GM18951 (cell line): ENCODE results near the gene SATB2.

ENCODE experiments used
- POLR2A ChIP-seq: IDR thresholded peaks from 4 replicates; pipeline ENCODE4 v1.6.1; 2011; ENCODE audit warnings: mild to moderate bottlenecking; ENCODE audit not compliant: insufficient read length, insufficient read depth; ENCODE audit errors: extremely low read depth
- in situ Hi-C: fragments of 300-500 bp; cut with MboI; formaldehyde crosslinking; loops from one replicate; pipeline ENCODE4 v1.12.0; 2022; ENCODE audit warnings: low sequenced_read_pairs, mixed read lengths, inconsistent platforms; ENCODE audit not compliant: unreplicated experiment

Gene SATB2

DNA sequence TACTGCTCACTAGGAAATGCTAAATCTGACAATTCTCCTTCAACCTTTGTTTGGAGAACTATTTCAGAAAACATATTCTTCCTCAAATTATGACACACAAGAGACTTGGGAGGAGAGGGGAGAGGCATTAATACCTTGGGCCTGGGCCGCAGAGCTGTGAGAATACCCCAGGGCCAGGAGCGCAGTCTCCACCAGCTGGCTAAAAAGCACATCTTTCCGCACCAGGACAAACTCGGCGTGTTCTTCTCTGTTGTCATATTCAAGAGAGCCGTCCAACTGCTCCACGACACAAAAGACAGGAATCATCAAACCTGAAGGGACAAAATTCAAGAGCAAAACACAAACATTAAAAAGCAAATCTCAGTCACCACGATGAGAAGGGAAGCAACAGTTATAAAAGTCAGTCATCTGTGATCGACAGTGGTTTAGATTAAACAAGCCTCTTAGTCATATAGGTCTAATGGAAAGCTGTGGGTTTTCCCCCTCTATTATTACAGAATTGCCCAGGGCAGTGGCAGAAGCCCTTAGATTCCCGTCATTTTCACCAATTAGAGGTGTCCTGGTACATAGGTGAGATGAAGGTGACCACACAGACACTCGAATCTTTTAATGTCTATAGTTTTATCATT is 24.4 kb downstream of the SATB2 start:
- TF ChIP-seq POLR2A, result no peak
- in situ Hi-C loops, result no loop called here

DNA sequence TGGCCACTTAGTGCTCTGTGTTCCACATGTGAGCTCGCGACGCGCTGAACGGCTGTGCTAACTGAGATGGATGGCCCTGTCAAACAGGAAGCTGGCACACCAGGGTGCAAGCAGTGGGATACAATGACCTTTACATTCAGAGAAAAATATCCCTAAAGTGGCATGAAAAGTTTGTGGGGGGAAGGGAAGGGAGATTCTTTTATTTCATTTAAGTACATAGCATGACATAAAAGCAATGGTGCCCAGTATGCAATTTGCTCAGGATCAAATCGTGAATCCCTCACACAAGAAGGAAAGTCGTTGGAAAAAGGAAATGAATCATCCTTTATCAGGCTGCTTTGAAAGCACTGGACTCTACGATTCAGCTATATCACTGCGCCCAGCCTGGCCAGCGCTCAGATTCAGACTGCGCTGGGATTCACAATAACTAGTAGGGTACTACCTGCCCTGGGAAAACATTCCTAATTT is 26.0 kb downstream of the SATB2 start:
- no peak for TF ChIP-seq POLR2A
- in situ Hi-C loops, result no loop called here

DNA sequence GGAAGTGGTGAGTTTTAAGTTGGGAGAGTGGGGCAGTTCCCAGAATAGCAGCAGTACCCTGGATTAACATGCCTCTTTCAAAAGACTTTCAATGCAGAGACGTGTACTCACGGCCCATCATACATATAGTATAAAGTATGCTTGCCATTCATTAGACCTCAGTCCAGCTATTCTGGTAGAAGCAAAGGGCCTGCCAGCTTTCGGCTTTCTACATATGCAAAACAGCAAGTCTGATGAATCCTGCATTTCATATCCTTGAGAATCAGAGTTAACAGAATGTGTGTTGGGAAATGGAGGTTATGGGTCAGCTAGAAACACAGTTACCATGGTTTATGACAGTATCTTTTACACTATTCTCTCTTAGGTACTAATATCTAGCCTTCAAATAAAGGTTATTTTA is 27.5 kb downstream of the SATB2 start:
- in situ Hi-C loops, result no loop called here
- no peak for TF ChIP-seq POLR2A

DNA sequence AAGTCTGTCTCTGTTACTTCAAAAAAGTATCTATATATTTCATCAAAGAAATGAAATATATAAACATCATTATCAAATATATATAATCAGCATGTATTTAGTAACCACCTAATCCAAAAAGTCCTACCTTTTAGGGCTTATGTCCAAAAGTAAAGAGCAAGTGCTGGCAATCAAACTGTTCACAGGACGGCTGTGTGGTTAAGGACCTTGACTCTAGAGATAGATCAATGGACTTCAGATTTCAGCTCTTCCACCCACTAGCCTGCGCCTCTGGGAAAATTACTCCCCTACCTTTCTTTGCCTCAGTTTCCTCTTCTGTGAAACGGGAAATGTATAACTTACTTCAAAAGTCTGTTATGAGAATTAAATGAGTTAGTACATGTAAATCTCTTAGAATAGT is 29.4 kb downstream of the SATB2 start:
- in situ Hi-C loops, result no loop called here
- no peak for TF ChIP-seq POLR2A

DNA sequence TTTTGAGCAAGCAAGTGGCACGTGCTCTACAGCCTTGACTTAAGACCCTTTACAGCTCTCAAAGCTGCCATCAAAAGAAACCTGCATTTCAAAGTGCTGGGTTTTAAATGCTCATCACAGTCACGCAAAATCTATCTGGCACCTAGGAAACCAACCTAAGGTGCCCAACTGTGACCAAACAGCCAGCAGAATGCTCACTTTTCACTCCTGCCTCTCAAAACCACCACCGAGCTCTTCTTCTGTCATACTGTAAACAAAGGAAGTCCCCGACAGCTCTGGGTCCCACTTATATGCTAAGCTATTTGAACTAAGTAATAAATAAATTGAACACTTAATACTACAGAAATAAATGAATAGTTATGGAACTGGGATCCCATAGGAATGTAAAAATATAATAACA is 33.6 kb downstream of the SATB2 start:
- no peak for TF ChIP-seq POLR2A
- in situ Hi-C loops, result no loop called here

DNA sequence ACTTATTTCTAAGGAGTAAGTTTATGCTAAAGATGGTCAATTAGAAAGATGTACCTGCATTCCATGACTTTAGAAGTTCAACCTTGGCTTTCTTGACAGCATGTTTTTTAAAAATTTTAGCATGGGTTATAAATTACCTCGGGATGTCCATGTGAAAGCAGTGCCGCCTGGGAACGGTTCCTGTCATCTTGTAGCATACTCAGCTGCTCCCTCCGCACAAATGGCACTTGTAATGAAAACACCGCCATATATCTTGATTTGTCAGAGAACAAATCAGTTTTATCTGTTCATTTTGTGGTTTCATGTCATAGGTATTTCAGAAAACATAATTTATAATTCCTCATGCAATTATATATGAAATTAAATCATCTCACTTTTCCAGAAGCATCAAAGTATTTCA is 38.3 kb downstream of the SATB2 start:
- no peak for TF ChIP-seq POLR2A
- in situ Hi-C loops, result no loop called here

DNA sequence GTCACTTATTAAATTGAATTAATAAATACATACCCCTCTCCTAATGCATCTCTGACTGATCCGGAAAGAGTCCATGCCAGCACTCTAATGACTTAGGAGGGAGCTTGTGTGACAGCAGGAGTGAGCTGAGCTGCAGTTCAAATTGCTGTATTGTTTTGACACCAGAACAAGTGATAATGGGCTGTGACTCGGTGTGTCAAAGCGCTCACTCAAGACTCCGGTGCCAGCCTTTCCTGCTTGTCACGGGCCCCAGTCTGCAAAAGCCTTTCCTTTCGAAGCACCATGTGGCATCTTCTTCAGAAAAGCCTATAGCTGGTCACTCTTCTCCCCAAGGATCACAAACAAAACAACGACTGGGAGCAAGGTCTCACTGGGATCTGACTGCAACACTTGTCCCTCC is 43.3 kb downstream of the SATB2 start:
- no peak for TF ChIP-seq POLR2A
- in situ Hi-C loops, result no loop called here

DNA sequence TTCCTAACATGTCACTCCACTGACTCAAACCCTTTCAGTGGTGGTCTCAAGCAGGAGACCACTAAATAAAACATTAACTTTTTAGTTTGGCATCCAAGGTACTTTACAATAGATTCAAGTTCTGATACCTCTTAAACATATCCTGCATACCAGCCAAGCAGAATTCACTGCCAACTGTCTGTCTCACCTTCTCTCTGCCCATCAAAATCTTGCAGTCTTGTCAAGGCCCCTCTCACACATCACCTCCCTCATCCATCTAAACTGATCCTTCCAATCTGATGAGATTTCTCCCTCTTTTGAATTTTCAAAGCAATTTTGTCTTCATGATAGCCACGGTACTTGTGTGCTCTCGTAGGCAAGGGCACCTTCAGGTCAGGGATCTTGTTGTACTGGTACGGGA is 43.7 kb downstream of the SATB2 start:
- TF ChIP-seq POLR2A, result no peak
- in situ Hi-C loops, result no loop called here

DNA sequence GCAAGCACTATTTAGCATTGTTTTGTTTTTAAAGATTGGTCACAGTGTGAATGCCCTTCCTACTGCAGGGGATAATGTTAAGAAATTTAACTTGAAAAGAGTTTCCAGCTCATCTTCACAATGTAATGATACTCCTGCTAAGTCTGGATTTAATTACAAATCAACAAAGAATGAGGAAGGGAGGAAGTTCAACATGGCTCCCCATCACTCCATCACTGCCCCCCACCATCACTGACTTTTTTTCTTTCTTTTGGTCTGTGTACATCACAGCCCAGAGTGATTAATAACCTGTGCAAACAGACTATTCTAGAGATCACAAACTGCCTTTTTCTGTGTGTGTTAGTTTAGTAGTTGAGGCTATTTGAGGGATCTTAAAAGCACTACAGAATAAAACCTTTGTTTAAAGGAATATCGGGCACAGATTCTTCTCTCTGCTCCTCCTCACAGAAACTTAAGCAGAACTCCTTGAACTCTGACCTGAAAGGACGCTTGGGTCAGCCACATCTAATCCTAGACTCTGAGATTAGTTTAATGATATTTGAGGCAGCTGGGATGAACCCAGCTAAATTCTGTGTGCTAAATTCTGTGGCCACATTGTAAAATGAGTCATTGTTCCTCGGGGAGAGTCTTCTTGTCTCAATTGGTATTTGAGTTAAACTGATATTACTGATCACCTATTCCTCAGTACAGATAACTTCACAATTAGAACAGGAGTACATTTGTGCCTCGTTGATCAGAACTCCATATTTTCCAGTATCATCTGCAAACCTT is 47.8 kb downstream of the SATB2 start:
- TF ChIP-seq POLR2A, result no peak
- in situ Hi-C loops, result no loop called here

DNA sequence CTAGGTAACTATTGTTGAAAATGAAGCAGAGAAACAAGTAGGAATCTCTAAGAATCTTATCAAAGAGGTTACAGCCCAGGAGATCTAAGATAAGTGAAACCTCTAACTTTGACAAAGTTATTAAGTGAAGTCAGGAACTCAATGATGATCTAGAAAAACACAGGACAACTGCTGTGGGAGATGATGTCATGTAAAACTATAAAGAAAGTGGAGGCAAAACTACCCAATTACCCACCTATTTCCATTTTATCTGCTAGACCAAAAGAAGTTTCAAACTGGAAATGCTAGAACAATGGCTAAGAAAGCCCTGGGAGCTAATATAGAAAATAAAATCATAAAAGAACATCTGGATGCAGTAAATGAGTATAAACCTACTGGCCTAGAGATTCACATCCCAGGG is 50.3 kb downstream of the SATB2 start:
- in situ Hi-C loops, result no loop called here
- no peak for TF ChIP-seq POLR2A

DNA sequence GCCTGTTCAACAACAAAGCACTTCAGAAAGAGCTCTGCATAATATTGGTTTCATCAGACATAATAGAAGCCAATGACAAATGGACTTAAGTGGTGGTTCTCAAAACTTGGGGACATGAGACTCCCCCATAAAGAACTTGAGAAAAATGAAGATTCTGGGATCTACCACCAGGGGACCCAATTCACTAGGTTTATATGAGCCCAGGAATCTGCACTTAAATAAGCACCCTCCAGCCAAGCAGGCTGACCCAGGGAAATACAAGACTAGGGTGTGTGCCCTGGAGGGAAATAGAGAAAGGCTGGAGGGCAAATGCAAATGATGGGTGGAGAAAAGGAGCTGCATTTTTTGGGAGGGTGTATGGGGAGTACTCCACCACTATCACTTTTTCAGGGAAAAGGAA is 52.5 kb downstream of the SATB2 start:
- TF ChIP-seq POLR2A, result no peak
- in situ Hi-C loops, result no loop called here

DNA sequence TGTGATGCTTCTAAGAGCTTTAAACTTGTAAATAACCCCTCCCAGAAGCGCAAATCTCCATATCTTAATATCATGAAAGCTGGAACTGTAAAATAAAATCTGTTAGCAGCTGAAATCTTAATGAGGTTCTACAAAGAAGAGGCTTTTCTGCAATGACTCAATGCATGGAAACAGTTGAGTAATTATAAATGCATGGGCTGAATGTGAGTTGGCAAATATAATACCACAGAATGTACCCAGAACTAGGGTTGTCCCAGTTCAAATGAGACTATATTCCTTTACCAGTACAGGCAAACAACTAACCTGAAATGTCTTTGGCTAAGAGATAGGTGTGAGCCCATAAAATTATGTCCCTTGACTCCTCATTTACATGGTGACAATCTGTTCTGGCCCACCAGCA is 52.9 kb downstream of the SATB2 start:
- TF ChIP-seq POLR2A, result no peak
- in situ Hi-C loops, result no loop called here

DNA sequence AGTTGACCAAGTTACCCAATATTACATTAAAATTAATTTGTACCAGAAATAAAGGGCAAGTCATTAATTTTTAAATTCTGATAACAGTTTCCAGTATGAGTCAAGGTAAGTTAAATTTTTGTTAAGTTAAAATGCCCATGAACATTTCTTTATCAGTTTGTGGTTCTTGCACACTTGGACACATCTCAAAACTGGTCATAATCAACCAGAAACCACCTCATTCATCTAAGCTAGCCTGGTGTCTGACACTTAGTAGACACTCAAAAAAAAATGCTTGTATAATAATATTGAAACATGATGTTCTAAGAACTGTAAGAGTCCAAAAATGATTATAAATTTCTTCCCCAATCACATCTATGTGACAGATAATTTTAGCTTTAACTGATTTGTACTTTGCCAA is 62.4 kb downstream of the SATB2 start:
- no peak for TF ChIP-seq POLR2A
- in situ Hi-C loops, result no loop called here

DNA sequence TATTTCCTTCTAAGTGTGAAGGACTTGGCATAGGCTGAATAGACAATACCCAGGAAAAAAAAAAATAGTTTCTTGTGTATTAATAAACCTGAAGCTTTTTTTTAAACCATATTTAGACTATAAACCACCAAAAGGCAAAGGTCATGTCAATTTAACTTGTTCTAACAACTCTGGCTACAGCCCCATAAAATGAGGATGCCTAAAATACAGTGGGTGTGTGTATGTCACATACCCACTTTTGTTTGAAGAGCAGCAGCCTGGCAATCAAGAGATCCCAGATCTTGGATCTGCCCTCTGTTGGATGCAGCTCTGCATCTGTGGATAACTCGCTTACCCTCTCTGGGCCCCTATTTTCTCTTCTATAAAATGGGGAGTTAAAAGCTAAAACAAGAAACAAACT is 65.4 kb downstream of the SATB2 start:
- TF ChIP-seq POLR2A, result no peak
- in situ Hi-C loops, result no loop called here
